Measurements from ENCODE around the gene SAMD8. TPM values are rescaled to one million over a fixed set of nuclear protein-coding genes. Genes with fewer than 3 reads are reported as not detected.

Gene SAMD8
- total and polyA plus RNA-seq, 2 of the 8 experiments (the other 6 are each of a cell fraction or from before 2014, with no cell fraction given), result 11.7 to 20.9 TPM

- Histone ChIP-seq H3K27me3 (replicated peaks in 1 of 4; ENCODE audit: control insufficient read depth in 3 of 4, extremely low read depth in 1 of 4, insufficient read depth in 3 of 4, low read length in 3 of 4) (no peaks in the 10 kb centered on the region), H3K36me3 (ENCODE audit: control insufficient read depth in 2 of 4, insufficient read depth in 4 of 4, low read length in 3 of 4) (no peaks in the 10 kb centered on the region), H2BK5ac (ENCODE audit: low read depth, low read length) (peak overlapping the region; percentile 49; the same call in 1 of the 2 replicates), H3K79me1 (ENCODE audit: low read depth, low read length) (no peaks in the 10 kb centered on the region; the same call in 1 of the 2 replicates), H2BK15ac (ENCODE audit: low read length) (no peak overlapping the region; the same call in 1 of the 2 replicates), H4K5ac (ENCODE audit: insufficient read length, low read depth, low read length) (no peak overlapping the region), H3K9ac (replicated peaks in 1 of 4; ENCODE audit: extremely low read depth in 1 of 4, low read depth in 3 of 4, low read length in 3 of 4) (no peak overlapping the region; a peak in 1 of 7 replicates), H3K4me2 (ENCODE audit: insufficient read depth in 1 of 2, low read depth in 2 of 2, low read length in 2 of 2) (peak overlapping the region; percentile 12 to 27; a peak in 1 of 4 replicates), H2AFZ (ENCODE audit: low read length) (0 out of 2 replicates have a peak overlapping the region, but pooled peaks have one; percentile 8), H3K56ac (replicated peaks; ENCODE audit: insufficient read length, low read depth, low read length) (no peak overlapping the region), H3K79me2 (ENCODE audit: control insufficient read depth in 1 of 2, insufficient read depth in 2 of 2, low read length in 2 of 2) (no peaks in the 10 kb centered on the region), H3K4me1 (replicated peaks in 1 of 4; ENCODE audit: control insufficient read depth in 3 of 4, insufficient read depth in 4 of 4, low read length in 3 of 4) (peaks cover 0 to 13% (median 8%) of the 10 kb centered on the region in 4 experiments; a peak in 6 of 7 replicates), H3K18ac (ENCODE audit: extremely low read depth, low read length) (peak overlapping the region; percentile 68; the same call in 1 of the 2 replicates), H3K14ac (ENCODE audit: insufficient read length) (no peak overlapping the region), H2BK12ac (ENCODE audit: low read depth, low read length) (peak overlapping the region; percentile 98; the same call in 1 of the 2 replicates), H4K20me1 (replicated peaks in 1 of 2; ENCODE audit: control insufficient read depth in 1 of 2, insufficient read depth in 2 of 2, low read length in 2 of 2) (no peaks in the 10 kb centered on the region), H3K4me3 (ENCODE audit: extremely low read depth in 1 of 4, insufficient read depth in 2 of 4, low read depth in 3 of 4, low read length in 4 of 4) (no peak overlapping the region), H3K23ac (ENCODE audit: insufficient read length) (no peak overlapping the region), H2AK5ac (ENCODE audit: low read depth, low read length) (no peak overlapping the region), H4K8ac (ENCODE audit: extremely low read depth, insufficient read depth, low read length) (no peak overlapping the region), H3K27ac (ENCODE audit: low read depth, low read length) (peak overlapping the region; percentile 32; the same call in 1 of the 2 replicates), H3K9me3 (ENCODE audit: insufficient read depth in 2 of 2, low read depth in 1 of 2, low read length in 1 of 2) (no peaks in the 10 kb centered on the region), H3K4ac (replicated peaks; ENCODE audit: insufficient read length, low read depth, low read length) (no peak overlapping the region), H2BK120ac (replicated peaks; ENCODE audit: low read depth, low read length) (no peak overlapping the region), H4K91ac (replicated peaks; ENCODE audit: insufficient read length, low read length) (no peak overlapping the region), H2BK20ac (ENCODE audit: low read length) (peak overlapping the region; percentile 91; the same call in 1 of the 2 replicates), H3K23me2 (ENCODE audit: low read depth, low read length) (no peaks in the 10 kb centered on the region)
- ChIA-PET POLR2A (ENCODE audit: partially characterized antibody) (interaction anchor here (0.6 to 2.1 kb wide), 4 partner anchors 105 to 930 kb away, joined by 3 to 8 read pairs (median 4); partner anchors contain the start of gene VDAC2), CTCF (ENCODE audit: partially characterized antibody) (interaction anchor here (0.7 to 3.3 kb wide), 10 partner anchors 8 to 128 kb away, joined by 3 to 28 read pairs (median 4); a partner anchor contains a TSS)
- DNase-seq (ENCODE audit: low read depth in 1 of 2, low spot score in 2 of 2), result peak; percentile 33 to 45
- FAIRE-seq, result no peak
- WGBS, 2 experiments (ENCODE audit: extremely low coverage in 1 of 2, insufficient coverage in 1 of 2, insufficient read length in 1 of 2, insufficient replicate concordance in 2 of 2, low coverage in 1 of 2, low lambda C conversion rate in 2 of 2, missing lambda C conversion rate in 1 of 2), result 29% methylated on average over 8 of the region's 8 CpGs; no CpG with 5 or more reads in 1 of the 2 experiments
- TF ChIP-seq NANOG (IDR thresholded peaks at IDR 0.05; ENCODE audit: insufficient read depth, low read depth, low read length, poor library complexity, severe bottlenecking) (peak; percentile 61), ATF2 (IDR thresholded peaks at IDR 0.05; ENCODE audit: low read length) (0 out of 2 replicates have a peak, but pooled peaks have one; percentile 57), HDAC2 (IDR thresholded peaks at IDR 0.05; ENCODE audit: borderline replicate concordance in 1 of 2, low read depth in 2 of 2, low read length in 2 of 2) (peak in 1 of 2 experiments; percentile 41; a peak in 1 of 4 replicates), YY1 (IDR thresholded peaks at IDR 0.05; ENCODE audit: low read depth, low read length) (peak; percentile 71; the same call in 1 of the 2 replicates), GABPA (IDR thresholded peaks at IDR 0.05; ENCODE audit: borderline replicate concordance, insufficient read depth, low read length) (no peak)
These were observed 5.2 kb upstream of the SAMD8 start for GRCh38 chr10:75106242-75106641.

All from H1 (cell line).